PFSK-1 (cell line): ENCODE results near the gene PAQR8.

Source experiments
- FOXP2 ChIP-seq: optimal IDR thresholded peaks from 2 replicates; pipeline ENCODE3; 2011; ENCODE audit warnings: borderline replicate concordance, control low read depth, inconsistent platforms; ENCODE audit not compliant: insufficient read depth; ENCODE audit errors: extremely low read length, extremely low read depth
- POLR2AphosphoS5 ChIP-seq: IDR thresholded peaks from 2 replicates; pipeline ENCODE4 v1.6.1; 2012; ENCODE audit warnings: low read depth, mild to moderate bottlenecking, control low read depth, low read length, moderate library complexity
- REST ChIP-seq, 2 experiments: IDR thresholded peaks; 2 replicates each; pipeline versions ENCODE4 v1.6.1 to v1.8.0; 2011 to 2012; ENCODE audit warnings: low read depth in 2 of 2, low read length in 2 of 2, control low read depth in 1 of 2, inconsistent platforms in 1 of 2, mild to moderate bottlenecking in 1 of 2, moderate library complexity in 1 of 2; ENCODE audit not compliant: insufficient read depth in 1 of 2
- SIN3A ChIP-seq: IDR thresholded peaks from 2 replicates; pipeline ENCODE4 v1.6.1; 2012; ENCODE audit warnings: mild to moderate bottlenecking, low read length, moderate library complexity, borderline replicate concordance; ENCODE audit not compliant: insufficient read depth
- TAF1 ChIP-seq: IDR thresholded peaks from 2 replicates; pipeline ENCODE4 v1.6.1; 2012; ENCODE audit warnings: low read length, control low read depth, borderline replicate concordance; ENCODE audit not compliant: insufficient read depth

PAQR8 gene

GRCh38 chr6:52394251-52394666 is 32.3 kb downstream of the PAQR8 start:
- TF ChIP-seq TAF1 (no peak), REST (IDR thresholded peaks at IDR 0.05; ENCODE audit: insufficient read depth in 1 of 2, low read depth in 2 of 2, low read length in 2 of 2) (no peak), POLR2AphosphoS5 (no peak), FOXP2 (no peak), SIN3A (no peak)

- TF ChIP-seq POLR2AphosphoS5 (no peak), TAF1 (no peak), FOXP2 (no peak), REST (IDR thresholded peaks at IDR 0.05; ENCODE audit: insufficient read depth in 1 of 2, low read depth in 2 of 2, low read length in 2 of 2) (no peak), SIN3A (no peak)
Observed at GRCh38 chr6:52395969-52396368, 34.0 kb downstream of the PAQR8 start.

GRCh38 chr6:52399511-52400312 is 37.8 kb downstream of the PAQR8 start:
- no peak for TF ChIP-seq FOXP2
- no peak for TF ChIP-seq SIN3A
- TF ChIP-seq REST (IDR thresholded peaks at IDR 0.05; ENCODE audit: insufficient read depth in 1 of 2, low read depth in 2 of 2, low read length in 2 of 2), result no peak
- TF ChIP-seq POLR2AphosphoS5, result no peak
- no peak for TF ChIP-seq TAF1

GRCh38 chr6:52400313-52401041 is 38.5 kb downstream of the PAQR8 start:
- TF ChIP-seq REST (IDR thresholded peaks at IDR 0.05; ENCODE audit: insufficient read depth in 1 of 2, low read depth in 2 of 2, low read length in 2 of 2) (no peak), POLR2AphosphoS5 (no peak), SIN3A (no peak), TAF1 (no peak), FOXP2 (no peak)
